ENCODE results near the gene PCGF3.

- TF ChIP-seq, protein P1, sequence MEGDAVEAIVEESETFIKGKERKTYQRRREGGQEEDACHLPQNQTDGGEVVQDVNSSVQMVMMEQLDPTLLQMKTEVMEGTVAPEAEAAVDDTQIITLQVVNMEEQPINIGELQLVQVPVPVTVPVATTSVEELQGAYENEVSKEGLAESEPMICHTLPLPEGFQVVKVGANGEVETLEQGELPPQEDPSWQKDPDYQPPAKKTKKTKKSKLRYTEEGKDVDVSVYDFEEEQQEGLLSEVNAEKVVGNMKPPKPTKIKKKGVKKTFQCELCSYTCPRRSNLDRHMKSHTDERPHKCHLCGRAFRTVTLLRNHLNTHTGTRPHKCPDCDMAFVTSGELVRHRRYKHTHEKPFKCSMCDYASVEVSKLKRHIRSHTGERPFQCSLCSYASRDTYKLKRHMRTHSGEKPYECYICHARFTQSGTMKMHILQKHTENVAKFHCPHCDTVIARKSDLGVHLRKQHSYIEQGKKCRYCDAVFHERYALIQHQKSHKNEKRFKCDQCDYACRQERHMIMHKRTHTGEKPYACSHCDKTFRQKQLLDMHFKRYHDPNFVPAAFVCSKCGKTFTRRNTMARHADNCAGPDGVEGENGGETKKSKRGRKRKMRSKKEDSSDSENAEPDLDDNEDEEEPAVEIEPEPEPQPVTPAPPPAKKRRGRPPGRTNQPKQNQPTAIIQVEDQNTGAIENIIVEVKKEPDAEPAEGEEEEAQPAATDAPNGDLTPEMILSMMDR (conservative IDR thresholded peaks at IDR 0.05 in 1 of 2, IDR thresholded peaks at IDR 0.05 in 1 of 2; ENCODE audit: extremely low read depth in 1 of 2, insufficient read depth in 1 of 2, low read depth in 1 of 2, low read length in 2 of 2), result no peak
- no peak for TF ChIP-seq EZH2 (IDR thresholded peaks at IDR 0.05; ENCODE audit: borderline replicate concordance, low read length)
Measured at GRCh38 chr4:791252-791897, 85.7 kb downstream of the PCGF3 start.
